Stimulated activated CD4-positive, alpha-beta T cell treated with anti-CD3 and anti-CD28 coated beads, Interleukin-4, amount 100 ng/mL, for 24 hours (primary cell): ENCODE results near the gene SLC26A4.

Experiments
- DNase-seq: peaks from one replicate; pipeline ENCODE4 v3.0.0-alpha.2; 2020

SLC26A4 gene

DNA sequence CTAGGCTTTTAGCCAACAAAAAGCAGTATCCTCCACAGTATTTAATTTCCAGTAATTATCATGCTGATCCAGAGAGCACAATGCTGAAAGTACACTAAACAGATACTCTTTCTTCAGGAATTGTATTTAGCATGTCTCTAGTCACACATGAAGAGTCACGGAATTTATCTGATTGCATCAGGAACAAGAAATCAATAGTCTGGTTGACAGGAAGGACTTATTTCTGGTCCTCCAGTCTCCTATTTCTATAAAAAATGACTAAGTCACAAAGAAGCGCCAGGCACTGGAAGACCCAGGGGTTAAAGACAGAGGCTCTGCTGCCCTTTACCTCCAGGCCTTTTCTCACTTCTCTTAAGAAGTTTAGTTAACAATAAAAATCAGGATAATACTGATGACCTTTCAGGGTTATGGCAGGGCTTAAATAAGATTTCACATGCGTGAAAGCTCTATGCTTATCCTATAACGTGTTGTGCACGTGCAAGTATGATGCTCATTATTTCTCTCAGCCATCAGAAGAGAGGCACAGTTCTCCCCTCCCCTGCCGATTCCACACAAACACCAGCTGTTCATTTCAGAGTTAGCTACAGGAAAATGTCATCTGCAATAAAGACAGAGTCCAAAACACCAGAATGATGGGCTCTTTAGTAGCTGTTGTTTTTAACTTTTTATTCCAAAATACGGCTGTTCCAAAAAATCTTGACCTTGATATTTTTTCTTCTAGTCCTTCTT lies 36.9 kb downstream of the SLC26A4 start:
- no peak for DNase-seq

DNA sequence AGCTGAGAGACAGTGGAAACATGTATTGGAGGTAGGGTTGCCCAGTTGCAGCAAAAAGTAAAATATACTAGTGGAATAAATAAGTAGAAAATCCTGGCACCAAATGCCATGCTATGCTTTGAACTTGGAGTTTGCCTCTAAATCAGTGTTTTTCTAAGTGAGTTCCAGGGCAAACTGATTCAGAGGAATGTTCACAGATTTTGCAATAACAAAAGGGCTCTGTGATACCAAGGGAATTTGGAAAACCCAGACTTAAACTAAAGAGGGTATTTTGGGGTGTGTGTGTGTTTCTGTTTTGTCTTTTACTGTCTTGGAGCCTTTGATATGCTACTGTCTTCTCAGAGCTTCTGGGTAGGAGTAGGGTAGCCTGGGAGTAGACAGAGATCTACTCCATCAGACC lies 39.9 kb downstream of the SLC26A4 start:
- no peak for DNase-seq

- DNase-seq = no peak
Observed at GRCh38 chr7:107701191-107701590, 40.6 kb downstream of the SLC26A4 start.

GRCh38 chr7:107703219-107703618 lies 42.6 kb downstream of the SLC26A4 start:
- DNase-seq = no peak

GRCh38 chr7:107703872-107704271 lies 43.2 kb downstream of the SLC26A4 start:
- no peak for DNase-seq

- no peak for DNase-seq
Observed at GRCh38 chr7:107708956-107709355, 48.3 kb downstream of the SLC26A4 start.

DNA sequence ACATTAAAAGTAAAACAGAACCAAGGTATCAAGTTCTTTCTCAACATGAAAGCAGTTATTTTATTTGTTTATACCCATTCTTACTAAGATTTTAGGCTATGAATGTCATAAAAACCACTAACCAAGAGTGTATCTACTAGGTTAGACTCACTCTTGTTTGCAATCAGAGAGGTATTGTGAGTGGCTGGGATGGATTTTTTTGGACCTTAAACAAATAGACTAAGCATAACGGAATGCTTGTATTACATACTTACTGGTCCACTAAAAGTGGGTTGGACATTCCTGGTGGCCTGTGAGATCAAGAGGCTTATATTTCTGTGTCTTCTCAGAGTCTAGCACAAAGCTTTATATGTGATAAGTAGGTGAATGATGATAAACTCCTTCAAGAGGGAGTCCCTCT lies 50.7 kb downstream of the SLC26A4 start:
- no peak for DNase-seq

- no peak for DNase-seq
Observed at GRCh38 chr7:107712025-107712424, 51.4 kb downstream of the SLC26A4 start.

DNA sequence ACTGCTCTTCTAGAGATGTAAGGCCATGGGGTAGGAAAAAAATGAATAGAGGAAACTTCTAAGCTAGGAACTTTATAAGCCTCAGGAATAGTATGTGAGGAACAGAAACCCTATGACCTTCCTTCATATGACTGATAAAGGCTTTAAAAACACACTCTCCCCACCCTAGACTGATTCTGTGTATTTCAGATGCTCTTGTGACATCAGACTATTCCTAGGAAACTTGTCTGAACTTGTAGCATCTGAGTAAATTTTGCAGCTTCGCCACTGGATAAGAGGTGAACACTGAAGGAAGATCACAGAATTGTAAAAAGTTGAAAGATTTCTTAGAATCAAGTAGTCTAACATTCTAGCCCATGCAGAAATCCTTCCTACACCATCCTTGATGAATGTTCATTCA lies 52.3 kb downstream of the SLC26A4 start:
- no peak for DNase-seq

- no peak for DNase-seq
Observed at GRCh38 chr7:107715531-107715930, 54.9 kb downstream of the SLC26A4 start.

- DNase-seq = no peak
Observed at GRCh38 chr7:107718456-107719193, 58.0 kb downstream of the SLC26A4 start.

- DNase-seq = no peak
Observed at GRCh38 chr7:107721286-107721685, 60.7 kb downstream of the SLC26A4 start.

GRCh38 chr7:107723255-107723654 lies 62.6 kb downstream of the SLC26A4 start:
- no peak for DNase-seq

DNA sequence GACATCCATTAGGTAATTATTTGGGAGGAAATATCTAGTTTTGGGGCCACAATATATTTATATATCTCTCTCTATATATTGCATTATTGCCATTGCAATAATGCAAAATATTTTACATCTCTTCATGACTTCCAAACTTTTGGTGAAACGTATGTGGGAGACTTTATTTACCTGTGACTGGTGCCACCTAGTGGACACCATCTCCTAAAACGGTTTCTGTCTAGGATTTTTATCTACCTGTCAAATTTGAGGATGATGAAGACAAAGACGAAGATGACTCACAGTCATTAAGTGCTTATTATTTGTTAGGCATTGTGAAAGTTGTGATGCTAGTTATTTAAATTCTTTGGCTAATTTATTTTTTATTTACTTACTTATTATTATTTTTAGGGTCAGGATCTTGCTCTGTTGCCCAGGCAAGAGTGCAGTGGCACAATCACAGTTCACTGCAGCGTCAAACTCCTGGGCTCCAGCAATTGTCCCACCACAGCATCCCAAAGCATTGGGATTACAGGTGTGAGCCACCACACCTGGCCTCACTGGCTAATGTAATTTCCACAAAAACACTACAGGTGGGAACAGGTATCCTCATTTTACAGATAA lies 64.6 kb downstream of the SLC26A4 start:
- peak; percentile 62 for DNase-seq

GRCh38 chr7:107726356-107727130 lies 65.9 kb downstream of the SLC26A4 start:
- no peak for DNase-seq

DNA sequence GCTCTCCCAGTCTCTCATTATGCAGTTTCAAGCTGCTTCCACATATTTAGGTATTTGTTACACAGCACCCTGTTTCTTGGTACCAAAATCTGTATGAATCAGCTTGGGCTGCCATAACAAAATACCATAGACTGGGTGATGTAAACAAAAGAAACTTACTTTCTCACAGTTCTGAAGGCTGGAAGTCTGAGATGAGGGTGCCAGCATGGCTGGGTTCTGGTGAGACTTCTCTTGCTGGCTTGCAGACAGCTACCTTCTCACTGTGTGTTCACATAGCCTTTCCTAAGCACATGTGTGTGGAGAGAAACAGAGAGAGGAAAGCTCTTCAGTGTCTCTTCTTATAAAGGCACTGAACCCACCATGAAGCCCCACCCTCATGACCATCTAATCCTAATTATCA lies 67.6 kb downstream of the SLC26A4 start:
- no peak for DNase-seq

DNA sequence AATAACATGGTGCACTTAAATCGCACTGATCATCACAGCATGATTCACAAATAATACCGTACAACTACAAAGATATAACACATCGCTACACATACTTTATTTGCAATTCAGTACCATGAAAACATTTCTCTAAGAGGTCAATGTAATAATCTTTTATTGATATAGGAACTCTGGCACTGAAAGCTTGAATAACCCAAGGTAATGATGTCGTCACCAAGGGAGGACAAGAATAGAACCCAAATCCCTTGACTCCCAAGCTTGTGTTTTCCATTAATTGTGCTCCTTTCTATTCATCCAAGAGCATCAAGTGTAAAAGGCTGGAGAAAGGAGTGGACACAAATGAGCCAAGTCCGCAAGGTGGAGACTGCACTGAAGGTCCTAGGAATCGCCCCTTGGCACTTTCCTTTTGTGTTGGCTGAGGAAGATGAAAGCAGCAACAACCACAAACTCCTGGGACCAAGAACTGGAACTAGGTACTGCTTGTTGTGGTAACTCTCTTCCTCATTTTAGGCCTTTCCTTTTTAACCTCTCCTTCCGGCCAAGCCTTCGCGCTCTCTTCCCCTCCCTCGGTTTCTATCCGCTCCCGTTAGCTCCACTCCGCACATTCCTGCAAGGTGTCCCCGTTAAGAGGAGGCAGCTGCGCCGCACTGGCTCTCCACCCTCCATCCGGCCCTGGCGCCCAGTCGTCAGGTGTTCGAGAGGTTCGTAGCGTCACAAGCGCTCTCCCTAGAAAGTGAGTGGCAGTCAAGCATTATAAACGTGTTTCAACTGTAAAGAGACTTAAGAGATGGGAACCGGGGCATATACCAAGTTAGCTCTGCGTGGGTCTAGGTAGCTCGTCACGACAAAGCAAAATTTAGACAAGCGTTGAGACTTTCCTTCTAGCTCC lies 82.3 kb downstream of the SLC26A4 start:
- DNase-seq = no peak

GRCh38 chr7:107743567-107744344 lies 83.1 kb downstream of the SLC26A4 start, which contains the start of gene CBLL1:
Gene CBLL1 (plus strand): TSS chr7:107744142. CDS start chr7:107744164, 22 bp downstream.
- peak; percentile 98 for DNase-seq

GRCh38 chr7:107744345-107744750 lies 83.7 kb downstream of the SLC26A4 start:
- DNase-seq = no peak

- DNase-seq = no peak
Observed at GRCh38 chr7:107746006-107746405, 85.4 kb downstream of the SLC26A4 start.

DNA sequence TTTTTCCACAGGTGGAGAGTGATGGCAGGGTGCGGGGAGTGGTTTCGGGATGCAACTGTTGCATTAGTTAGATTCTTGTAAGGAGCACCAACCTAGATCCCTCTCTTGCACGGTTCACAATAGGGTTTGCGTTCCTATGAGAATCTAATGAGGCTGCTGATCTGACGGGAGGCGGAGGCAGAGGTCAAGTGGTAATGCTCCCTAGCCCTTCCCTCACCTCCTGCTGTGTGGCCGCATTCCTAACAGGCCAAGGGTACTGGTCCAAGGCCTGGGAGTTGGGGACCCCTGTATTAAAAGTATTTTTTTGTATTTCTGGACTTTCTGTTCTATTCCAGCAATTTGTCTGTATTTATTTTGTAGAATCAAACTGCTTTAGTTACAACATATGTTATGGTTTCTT lies 90.5 kb downstream of the SLC26A4 start:
- no peak for DNase-seq
